Peyer's patch (tissue), 4 donors: ENCODE results near the gene SPINT3. TPM values are rescaled to one million over a fixed set of nuclear protein-coding genes. Genes with fewer than 3 reads are reported as not detected.

Experiments used
- DNase-seq, 3 donors: peaks; one replicate each; pipeline ENCODE4 v3.0.0-alpha.2; 2017 to 2019
- H3K27ac ChIP-seq, 4 donors: fragments of 200-600 bp; sonication (generic); one replicate each; pipeline ENCODE4 v1.5.1; 2016 to 2019
- H3K27me3 ChIP-seq, 2 donors: fragments of 200-600 bp; sonication (generic); one replicate each; pipeline ENCODE4 v1.5.1; 2019
- H3K36me3 ChIP-seq, 3 donors: fragments of 200-600 bp; sonication (generic); one replicate each; pipeline ENCODE4 v1.5.1; 2016 to 2019
- H3K4me1 ChIP-seq, 4 donors: fragments of 200-600 bp; sonication (generic); one replicate each; pipeline ENCODE4 v1.5.1; 2016 to 2019
- H3K4me3 ChIP-seq, 4 donors: fragments of 200-600 bp; sonication (generic); 1 replicate in 3 of 4; 2 replicates in 1 of 4; pipeline ENCODE4 v1.5.1; 2016 to 2019; ENCODE audit warnings: mild to moderate bottlenecking in 1 of 4
- H3K9me3 ChIP-seq, 4 donors: fragments of 200-600 bp; sonication (generic); one replicate each; pipeline ENCODE4 v1.5.1; 2016 to 2019; ENCODE audit warnings: mild to moderate bottlenecking in 1 of 4
- CTCF ChIP-seq, 6 experiments: fragments of 450-650 bp in 4 of 6; fragments of 200-600 bp in 2 of 6; sonication (generic) in 1 of 6; IDR thresholded peaks; one replicate each; pipeline ENCODE4 v1.5.1; 2017 to 2019; ENCODE audit warnings: antibody characterized with exemption in 6 of 6, mild to moderate bottlenecking in 3 of 6, moderate library complexity in 1 of 6
- POLR2A ChIP-seq, 2 donors: fragments of 450-650 bp; IDR thresholded peaks; one replicate each; pipeline ENCODE4 v1.5.1; 2017; ENCODE audit warnings: antibody characterized with exemption in 2 of 2, mild to moderate bottlenecking in 2 of 2, moderate library complexity in 2 of 2
- total RNA-seq, 4 donors: library from RNA; depleted of rRNA; stranded (reverse); fragments of >200 nt; gene quantifications; one replicate each; pipeline ENCODE4 v1.1.0, GENCODE V29; 2016

The SPINT3 gene
- total RNA-seq, 4 donors from 2014 or later = not detected

- Histone ChIP-seq H3K9me3 (no peaks in the 10 kb centered on the region), H3K27ac (no peak overlapping the region), H3K4me1 (peaks cover 0 to 13% (median 0%) of the 10 kb centered on the region in 4 donors), H3K27me3 (no peaks in the 10 kb centered on the region), H3K4me3 (no peak overlapping the region), H3K36me3 (no peaks in the 10 kb centered on the region)
- TF ChIP-seq CTCF (IDR thresholded peaks at IDR 0.05) (no peak), POLR2A (IDR thresholded peaks at IDR 0.05) (no peak)
- no peak for DNase-seq
Observed at GRCh38 chr20:45502561-45502960, 12.9 kb downstream of the SPINT3 start.

GRCh38 chr20:45501600-45501999 is 13.8 kb downstream of the SPINT3 start:
- TF ChIP-seq CTCF (IDR thresholded peaks at IDR 0.05) = no peak
- TF ChIP-seq POLR2A (IDR thresholded peaks at IDR 0.05) = no peak
- Histone ChIP-seq H3K36me3 (no peaks in the 10 kb centered on the region), H3K27me3 (no peaks in the 10 kb centered on the region), H3K4me3 (no peak overlapping the region), H3K27ac (no peak overlapping the region), H3K9me3 (no peaks in the 10 kb centered on the region), H3K4me1 (peaks cover 0 to 9% (median 0%) of the 10 kb centered on the region in 4 donors)
- no peak for DNase-seq

GRCh38 chr20:45500022-45500421 is 15.4 kb downstream of the SPINT3 start:
- Histone ChIP-seq H3K27ac (peak overlapping the region in 2 of 4 donors; percentile 25 to 48), H3K9me3 (no peaks in the 10 kb centered on the region), H3K4me1 (peaks cover 0 to 9% (median 0%) of the 10 kb centered on the region in 4 donors), H3K36me3 (no peaks in the 10 kb centered on the region), H3K27me3 (no peaks in the 10 kb centered on the region), H3K4me3 (no peak overlapping the region)
- no peak for TF ChIP-seq CTCF (IDR thresholded peaks at IDR 0.05)
- peak in 1 of 2 donors; percentile 43 for TF ChIP-seq POLR2A (IDR thresholded peaks at IDR 0.05)
- DNase-seq = peak in 2 of 3 donors; percentile 86 to 91

GRCh38 chr20:45497971-45498494 is 17.4 kb downstream of the SPINT3 start:
- peaks cover 0 to 9% (median 0%) of the 10 kb centered on the region in 4 donors for H3K4me1 ChIP-seq
- no peaks in the 10 kb centered on the region for H3K27me3 ChIP-seq
- no peak overlapping the region for H3K4me3 ChIP-seq
- DNase-seq = no peak
- H3K27ac ChIP-seq = no peak overlapping the region
- no peaks in the 10 kb centered on the region for H3K9me3 ChIP-seq
- H3K36me3 ChIP-seq = no peaks in the 10 kb centered on the region
- TF ChIP-seq CTCF (IDR thresholded peaks at IDR 0.05) (no peak), POLR2A (IDR thresholded peaks at IDR 0.05) (no peak)

- no peak for DNase-seq
- TF ChIP-seq CTCF (IDR thresholded peaks at IDR 0.05) (no peak), POLR2A (IDR thresholded peaks at IDR 0.05) (no peak)
Observed at GRCh38 chr20:45496166-45496565, 19.3 kb downstream of the SPINT3 start.

More at GRCh38 chr20:45496166-45496565, 19.3 kb downstream of the SPINT3 start:
- peaks cover 0 to 9% (median 0%) of the 10 kb centered on the region in 4 donors for H3K4me1 ChIP-seq
- H3K27me3 ChIP-seq = no peaks in the 10 kb centered on the region
- no peaks in the 10 kb centered on the region for H3K36me3 ChIP-seq
- no peaks in the 10 kb centered on the region for H3K9me3 ChIP-seq
- H3K4me3 ChIP-seq = no peak overlapping the region
- H3K27ac ChIP-seq = no peak overlapping the region
